ENCODE results near the gene NDUFB10. TPM values are rescaled to one million over a fixed set of nuclear protein-coding genes. Genes with fewer than 3 reads are reported as not detected.

NDUFB10 gene
- total RNA-seq, 4 donors from 2014 or later, result 172 to 215 (median 189) TPM

DNA sequence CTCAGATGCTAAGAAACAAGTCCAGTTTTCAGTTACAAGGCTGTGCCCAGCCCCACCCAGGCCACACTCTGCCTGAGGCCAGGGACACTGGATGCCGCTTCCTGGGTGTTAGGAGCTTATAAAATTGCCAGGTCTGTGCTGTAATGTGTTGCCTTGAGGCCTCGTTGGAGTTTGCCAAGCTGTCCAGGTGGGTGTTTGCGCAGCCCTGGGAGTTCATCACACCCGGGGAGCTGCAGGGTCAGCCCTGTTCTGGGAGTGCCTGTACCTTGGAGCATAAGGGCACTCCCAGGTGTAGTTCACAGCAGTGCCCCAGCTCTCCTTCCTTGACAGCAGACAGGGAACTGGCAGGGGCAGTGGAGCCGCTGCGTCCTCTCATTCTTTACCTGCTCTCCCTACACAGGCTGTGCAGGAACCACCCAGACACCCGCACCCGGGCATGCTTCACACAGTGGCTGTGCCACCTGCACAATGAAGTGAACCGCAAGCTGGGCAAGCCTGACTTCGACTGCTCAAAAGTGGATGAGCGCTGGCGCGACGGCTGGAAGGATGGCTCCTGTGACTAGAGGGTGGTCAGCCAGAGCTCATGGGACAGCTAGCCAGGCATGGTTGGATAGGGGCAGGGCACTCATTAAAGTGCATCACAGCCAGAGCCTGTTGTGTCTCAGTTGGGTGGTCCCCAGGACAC lies 26.3 kb downstream of the NDUFB10 start:
- H3K27ac ChIP-seq, result no peak overlapping the region
- no peak for TF ChIP-seq POLR2A (IDR thresholded peaks at IDR 0.05)
- TF ChIP-seq, protein P1, sequence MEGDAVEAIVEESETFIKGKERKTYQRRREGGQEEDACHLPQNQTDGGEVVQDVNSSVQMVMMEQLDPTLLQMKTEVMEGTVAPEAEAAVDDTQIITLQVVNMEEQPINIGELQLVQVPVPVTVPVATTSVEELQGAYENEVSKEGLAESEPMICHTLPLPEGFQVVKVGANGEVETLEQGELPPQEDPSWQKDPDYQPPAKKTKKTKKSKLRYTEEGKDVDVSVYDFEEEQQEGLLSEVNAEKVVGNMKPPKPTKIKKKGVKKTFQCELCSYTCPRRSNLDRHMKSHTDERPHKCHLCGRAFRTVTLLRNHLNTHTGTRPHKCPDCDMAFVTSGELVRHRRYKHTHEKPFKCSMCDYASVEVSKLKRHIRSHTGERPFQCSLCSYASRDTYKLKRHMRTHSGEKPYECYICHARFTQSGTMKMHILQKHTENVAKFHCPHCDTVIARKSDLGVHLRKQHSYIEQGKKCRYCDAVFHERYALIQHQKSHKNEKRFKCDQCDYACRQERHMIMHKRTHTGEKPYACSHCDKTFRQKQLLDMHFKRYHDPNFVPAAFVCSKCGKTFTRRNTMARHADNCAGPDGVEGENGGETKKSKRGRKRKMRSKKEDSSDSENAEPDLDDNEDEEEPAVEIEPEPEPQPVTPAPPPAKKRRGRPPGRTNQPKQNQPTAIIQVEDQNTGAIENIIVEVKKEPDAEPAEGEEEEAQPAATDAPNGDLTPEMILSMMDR (IDR thresholded peaks at IDR 0.05), result no peak
- WGBS, 2 donors, result 76 to 88% methylated on average over 6 to 7 of the region's 14 CpGs
- peaks cover 8 to 65% (median 19%) of the 10 kb centered on the region in 4 donors for H3K27me3 ChIP-seq
- intact Hi-C loops (cut with DNase I), result no loop called here
- no peak for DNase-seq
- H3K4me3 ChIP-seq, result peak overlapping the region in 1 of 4 donors; percentile 86
- H3K4me1 ChIP-seq, result peaks cover 30 to 78% (median 35%) of the 10 kb centered on the region in 3 donors
- H3K9me3 ChIP-seq, result no peaks in the 10 kb centered on the region
- peaks cover 0 to 19% (median 3%) of the 10 kb centered on the region in 3 donors for H3K36me3 ChIP-seq

DNA sequence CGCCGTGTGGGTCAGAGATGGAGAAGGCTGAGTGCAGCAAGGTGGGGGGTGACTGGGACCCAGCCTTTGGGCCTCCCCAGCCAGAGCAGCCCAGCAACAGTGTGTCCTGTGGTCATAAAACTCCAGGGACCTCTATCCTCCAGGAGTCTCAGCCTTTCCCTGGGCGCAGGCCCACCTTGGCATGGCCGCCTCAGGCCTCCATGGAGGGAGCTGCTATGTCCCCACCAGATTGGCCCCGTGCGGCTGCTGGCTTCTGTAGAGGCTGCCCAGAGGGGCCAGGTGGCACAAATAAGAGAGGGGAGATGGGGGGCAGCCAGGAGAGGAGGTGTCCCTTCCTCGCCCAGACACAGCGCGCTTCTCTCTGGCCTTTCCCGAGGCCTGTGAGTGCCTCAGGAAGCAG lies 27.9 kb downstream of the NDUFB10 start:
- TF ChIP-seq POLR2A (IDR thresholded peaks at IDR 0.05), result no peak
- TF ChIP-seq, protein P1 (IDR thresholded peaks at IDR 0.05), result no peak
- H3K9me3 ChIP-seq, result peaks cover 0 to under 1% (median 0%) of the 10 kb centered on the region in 3 donors
- no peak overlapping the region for H3K4me3 ChIP-seq
- peaks cover 0 to 19% (median 3%) of the 10 kb centered on the region in 3 donors for H3K36me3 ChIP-seq
- no peak for DNase-seq
- H3K4me1 ChIP-seq, result peaks cover 36 to 78% (median 48%) of the 10 kb centered on the region in 3 donors
- intact Hi-C loops (cut with DNase I), result no loop called here
- H3K27ac ChIP-seq, result no peak overlapping the region
- WGBS, 2 donors, result 87 to 90% methylated on average over 6 to 7 of the region's 10 CpGs
- H3K27me3 ChIP-seq, result peaks cover 12 to 62% (median 21%) of the 10 kb centered on the region in 4 donors

DNA sequence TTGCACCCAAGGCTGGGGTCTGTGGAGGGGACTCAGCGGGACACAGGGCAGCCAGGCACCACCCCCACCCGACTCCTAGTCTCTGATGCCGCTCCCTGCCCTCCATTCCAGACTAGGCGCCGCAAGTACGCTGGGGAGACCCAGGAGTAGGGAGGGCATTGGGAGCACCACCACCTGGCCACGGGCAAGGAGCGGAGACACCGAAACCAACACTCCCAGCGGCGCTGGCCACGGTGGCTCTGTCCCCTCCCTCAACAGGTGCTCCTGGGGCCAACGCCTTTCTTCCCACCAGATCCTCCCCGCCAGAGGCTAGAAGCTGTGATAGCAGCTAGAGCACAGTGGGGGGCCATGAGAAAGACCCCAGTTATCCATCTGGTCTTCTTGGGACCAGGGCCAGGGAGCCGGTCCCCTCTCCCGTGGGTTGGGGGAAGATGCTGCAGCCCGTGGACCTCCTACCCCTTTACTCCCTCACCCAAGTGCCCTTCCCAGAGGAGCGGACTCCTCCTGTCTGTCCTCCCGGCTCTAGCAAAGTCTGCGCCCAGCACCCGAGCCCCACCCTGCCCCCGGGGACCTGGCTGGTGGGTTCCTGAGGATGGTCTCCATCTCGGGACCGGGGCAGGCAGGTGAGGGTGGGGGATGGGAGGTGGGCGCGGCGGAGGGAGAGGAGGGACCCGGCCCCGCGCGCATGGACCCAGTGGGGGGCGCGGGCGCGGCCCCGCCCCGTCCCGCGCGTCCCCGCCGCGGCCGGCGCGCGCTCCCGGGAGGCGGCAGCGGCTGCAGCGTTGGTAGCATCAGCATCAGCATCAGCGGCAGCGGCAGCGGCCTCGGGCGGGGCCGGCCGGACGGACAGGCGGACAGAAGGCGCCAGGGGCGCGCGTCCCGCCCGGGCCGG lies 30.1 kb downstream of the NDUFB10 start, which contains the start of gene SYNGR3:
TSS of gene SYNGR3 (plus strand) at position 762 of the 892 bp plus-strand sequence. CDS start 133 bp downstream, outside the sequence.
- Histone ChIP-seq H3K27ac (peak within 1 kb of the TSS in 3 of 4 donors; percentile 6 to 65 (median 23)), H3K27me3 (peaks cover 12 to 48% (median 21%) of the 10 kb centered on the region in 4 donors), H3K36me3 (peaks cover 0 to 19% (median 3%) of the 10 kb centered on the region in 3 donors), H3K4me3 (peak within 1 kb of the TSS; percentile 6 to 58 (median 32)), H3K9me3 (peaks cover 0 to 6% (median 0%) of the 10 kb centered on the region in 3 donors), H3K4me1 (peaks cover 39 to 77% (median 46%) of the 10 kb centered on the region in 3 donors)
- intact Hi-C loops (cut with DNase I), result no loop called here
- DNase-seq, result no peak
- TF ChIP-seq, protein P1 (IDR thresholded peaks at IDR 0.05), result no peak
- TF ChIP-seq POLR2A (IDR thresholded peaks at IDR 0.05), result no peak
- 8 to 36% methylated on average over 9 to 11 of the region's 67 CpGs for WGBS, 2 donors

DNA sequence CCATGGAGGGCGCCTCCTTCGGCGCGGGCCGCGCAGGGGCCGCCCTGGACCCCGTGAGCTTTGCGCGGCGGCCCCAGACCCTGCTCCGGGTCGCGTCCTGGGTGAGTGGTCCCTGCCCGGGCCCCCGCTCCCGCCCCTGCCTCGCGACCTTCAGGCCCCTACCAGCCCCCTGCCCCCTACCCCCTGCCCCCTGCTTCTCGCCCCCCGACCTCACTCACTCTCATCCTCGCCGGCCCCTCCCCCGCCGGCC lies 30.7 kb downstream of the NDUFB10 start:
- H3K27me3 ChIP-seq, result peaks cover 12 to 48% (median 21%) of the 10 kb centered on the region in 4 donors
- H3K36me3 ChIP-seq, result peaks cover 0 to 19% (median 3%) of the 10 kb centered on the region in 3 donors
- no peak for DNase-seq
- H3K27ac ChIP-seq, result no peak overlapping the region
- intact Hi-C loops (cut with DNase I), result no loop called here
- H3K9me3 ChIP-seq, result peaks cover 0 to 6% (median 0%) of the 10 kb centered on the region in 3 donors
- WGBS, 2 donors, result no CpG with 5 or more reads among the region's 25 CpGs
- TF ChIP-seq, protein P1 (IDR thresholded peaks at IDR 0.05), result no peak
- TF ChIP-seq POLR2A (IDR thresholded peaks at IDR 0.05), result no peak
- H3K4me3 ChIP-seq, result peak overlapping the region; percentile 6 to 58 (median 32)
- peaks cover 34 to 71% (median 41%) of the 10 kb centered on the region in 3 donors for H3K4me1 ChIP-seq

Measured in esophagus squamous epithelium (tissue), 5 donors.